A549 (cell line): ENCODE results near the gene GRM7.

Experiments
- CEBPB ChIP-seq, 2 experiments: fragments of >200 bp in 1 of 2; sonication (Bioruptor Twin) in 1 of 2; formaldehyde crosslinking in 1 of 2; IDR thresholded peaks; 2 replicates each; pipeline ENCODE4 v1.6.1; 2012 to 2016
- CTCF ChIP-seq: fragments of >200 bp; sonication (Bioruptor Twin); formaldehyde crosslinking; IDR thresholded peaks from 3 replicates; pipeline ENCODE4 v1.5.1; 2016
- E2F6 ChIP-seq: IDR thresholded peaks from 2 replicates; pipeline ENCODE4 v1.6.1; 2012; ENCODE audit warnings: low read depth, borderline replicate concordance
- HOXA7 ChIP-seq: fragments of 250-450 bp; sonication (Bioruptor Pico); IDR thresholded peaks from 2 replicates; pipeline ENCODE4 v1.5.0; 2020; ENCODE audit warnings: mild to moderate bottlenecking, moderate library complexity
- NFE2L2 ChIP-seq: fragments of 150-350 bp; conservative IDR thresholded peaks from 2 replicates; pipeline ENCODE4 v1.6.1; 2014; ENCODE audit warnings: low read length
- POLR2A ChIP-seq: IDR thresholded peaks from 2 replicates; pipeline ENCODE4 v1.6.1; 2012; ENCODE audit warnings: mild to moderate bottlenecking, low read length

GRCh38 chr3:7700977-7701376 lies 840.1 kb downstream of the GRM7 start:
- TF ChIP-seq E2F6: no peak
- no peak for TF ChIP-seq NFE2L2
- no peak for TF ChIP-seq CTCF
- TF ChIP-seq POLR2A: no peak
- no peak for TF ChIP-seq HOXA7
- no peak for TF ChIP-seq CEBPB (IDR thresholded peaks at IDR 0.05)
